Keratinocyte (primary cell): ENCODE results near the gene CACNA1C. TPM values are rescaled to one million over a fixed set of nuclear protein-coding genes. Genes with fewer than 3 reads are reported as not detected.

Experiments used
- DNase-seq: peaks from one replicate; pipeline ENCODE4 v3.0.0-alpha.2; 2011; ENCODE audit warnings: low read depth, missing footprints, low spot score
- FAIRE-seq: peaks from 2 replicates; lab custom pipeline; 2011; peaks lifted over from hg19 to GRCh38; lab: Jason Lieb, UNC
- H2AFZ ChIP-seq: 2 replicates; pipeline ENCODE4 v1.6.0; 2012; ENCODE audit warnings: low read length, control low read depth, inconsistent platforms; ENCODE audit not compliant: control insufficient read depth
- H3K27ac ChIP-seq: 2 replicates; pipeline ENCODE4 v1.5.1; 2011; ENCODE audit warnings: low read length; ENCODE audit not compliant: control insufficient read depth, insufficient read depth
- H3K27me3 ChIP-seq: 3 replicates; pipeline ENCODE4 v1.6.0; 2011; ENCODE audit warnings: low read length; ENCODE audit not compliant: control insufficient read depth, insufficient read depth; ENCODE audit errors: extremely low read depth
- H3K36me3 ChIP-seq, 2 experiments: 2 replicates in 1 of 2; 3 replicates in 1 of 2; pipeline ENCODE4 v1.5.1; 2011; ENCODE audit warnings: low read length in 2 of 2, mild to moderate bottlenecking in 1 of 2; ENCODE audit not compliant: control insufficient read depth in 2 of 2, insufficient read depth in 2 of 2; ENCODE audit errors: extremely low read depth in 1 of 2
- H3K4me1 ChIP-seq: 3 replicates; pipeline ENCODE4 v1.5.1; 2011; ENCODE audit warnings: low read length; ENCODE audit not compliant: control insufficient read depth, insufficient read depth; ENCODE audit errors: extremely low read depth
- H3K4me2 ChIP-seq: 3 replicates; pipeline ENCODE4 v1.6.0; 2011; ENCODE audit warnings: low read depth, low read length; ENCODE audit not compliant: control insufficient read depth, insufficient read depth; ENCODE audit errors: extremely low read depth
- H3K4me3 ChIP-seq, 3 experiments: fragments of 200-600 bp in 1 of 3; sonication (generic) in 1 of 3; 2 replicates in 2 of 3; 3 replicates in 1 of 3; pipeline ENCODE4 v1.5.1; 2011 to 2016; ENCODE audit warnings: low read length in 3 of 3, mild to moderate bottlenecking in 3 of 3, control low read depth in 2 of 3, inconsistent platforms in 1 of 3, low read depth in 1 of 3, mixed read lengths in 1 of 3, mixed run types in 1 of 3, moderate library complexity in 1 of 3; ENCODE audit not compliant: control insufficient read depth in 2 of 3, insufficient read depth in 2 of 3; ENCODE audit errors: extremely low read depth in 1 of 3
- H3K79me2 ChIP-seq: 2 replicates; pipeline ENCODE4 v1.6.0; 2012; ENCODE audit warnings: low read length; ENCODE audit not compliant: control insufficient read depth, insufficient read depth
- H3K9ac ChIP-seq: 3 replicates; pipeline ENCODE4 v1.6.0; 2011; ENCODE audit warnings: low read length; ENCODE audit not compliant: control insufficient read depth, insufficient read depth; ENCODE audit errors: extremely low read depth
- H3K9me1 ChIP-seq: 3 replicates; pipeline ENCODE4 v1.6.0; 2011; ENCODE audit warnings: low read length; ENCODE audit not compliant: control insufficient read depth, insufficient read depth; ENCODE audit errors: extremely low read depth
- H3K9me3 ChIP-seq: 2 replicates; pipeline ENCODE4 v1.5.1; 2012; ENCODE audit warnings: low read depth, low read length; ENCODE audit not compliant: control insufficient read depth
- H4K20me1 ChIP-seq: 3 replicates; pipeline ENCODE4 v1.6.0; 2011; ENCODE audit warnings: low read length; ENCODE audit not compliant: control insufficient read depth, insufficient read depth; ENCODE audit errors: extremely low read depth
- EZH2 ChIP-seq: IDR thresholded peaks from one replicate; pipeline ENCODE4 v1.6.1; 2012; ENCODE audit warnings: inconsistent platforms, mild to moderate bottlenecking, low read length, moderate library complexity
- dilution Hi-C: fragments of 300-500 bp; cut with MboI; formaldehyde crosslinking; loops from one replicate; pipeline ENCODE4 v1.7.0; 2020; ENCODE audit warnings: low sequenced_read_pairs; ENCODE audit not compliant: extremely low pct_ligation_motif_present
- polyA plus RNA-seq, 5 experiments: library from polyadenylated mRNA; depleted of rRNA in 3 of 5; stranded (reverse) in 3 of 5; stranded (forward) in 1 of 5; unstranded in 1 of 5; fragments of >200 nt; gene quantifications; 1 replicate in 1 of 5; 2 replicates in 3 of 5; 3 replicates in 1 of 5; pipeline versions ENCODE4 v1.2.1 to v1.2.3, GENCODE V29; 2011 to 2012; ENCODE audit warnings: missing spikeins in 2 of 5, low read depth in 1 of 5, low replicate concordance in 1 of 5
- TF ChIP-seq, protein P1 (sequence below), 3 experiments: IDR thresholded peaks in 1 of 3; conservative IDR thresholded peaks in 1 of 3; optimal IDR thresholded peaks in 1 of 3; 2 replicates in 2 of 3; 3 replicates in 1 of 3; pipeline versions ENCODE3 to v1.5.1; 2011; ENCODE audit warnings: low read length in 3 of 3, mild to moderate bottlenecking in 3 of 3, moderate library complexity in 2 of 3, control low read depth in 1 of 3, inconsistent platforms in 1 of 3; ENCODE audit not compliant: insufficient read depth in 2 of 3; ENCODE audit errors: extremely low read depth in 1 of 3

CACNA1C gene
- polyA plus RNA-seq, 1 donor (not counting 4 experiments of a cell fraction or from before 2014, with no cell fraction given): not detected

DNA sequence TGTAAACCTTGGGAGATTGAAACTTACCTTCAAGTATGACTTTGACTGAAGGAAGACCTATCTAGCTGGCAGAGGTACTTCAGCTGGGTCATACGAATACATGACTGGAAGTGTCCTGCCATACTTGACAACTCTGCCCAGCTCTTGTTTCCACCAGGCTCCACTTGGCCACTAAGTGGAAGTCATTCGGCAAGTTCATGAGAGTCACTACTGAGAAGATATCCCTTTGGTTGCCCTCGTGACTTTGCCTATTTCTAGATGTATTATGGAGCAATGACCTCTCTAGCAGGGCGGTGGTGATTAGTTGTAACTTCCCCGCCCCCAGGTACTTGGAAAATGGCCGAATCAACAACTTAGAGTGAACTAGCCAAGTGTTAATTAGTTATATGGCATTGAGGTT lies 8.6 kb upstream of the CACNA1C start:
- no peak overlapping the region for H3K4me3 ChIP-seq
- DNase-seq: no peak
- FAIRE-seq: no peak
- no peak overlapping the region for H2AFZ ChIP-seq
- H4K20me1 ChIP-seq: no peaks in the 10 kb centered on the region
- TF ChIP-seq, protein P1, sequence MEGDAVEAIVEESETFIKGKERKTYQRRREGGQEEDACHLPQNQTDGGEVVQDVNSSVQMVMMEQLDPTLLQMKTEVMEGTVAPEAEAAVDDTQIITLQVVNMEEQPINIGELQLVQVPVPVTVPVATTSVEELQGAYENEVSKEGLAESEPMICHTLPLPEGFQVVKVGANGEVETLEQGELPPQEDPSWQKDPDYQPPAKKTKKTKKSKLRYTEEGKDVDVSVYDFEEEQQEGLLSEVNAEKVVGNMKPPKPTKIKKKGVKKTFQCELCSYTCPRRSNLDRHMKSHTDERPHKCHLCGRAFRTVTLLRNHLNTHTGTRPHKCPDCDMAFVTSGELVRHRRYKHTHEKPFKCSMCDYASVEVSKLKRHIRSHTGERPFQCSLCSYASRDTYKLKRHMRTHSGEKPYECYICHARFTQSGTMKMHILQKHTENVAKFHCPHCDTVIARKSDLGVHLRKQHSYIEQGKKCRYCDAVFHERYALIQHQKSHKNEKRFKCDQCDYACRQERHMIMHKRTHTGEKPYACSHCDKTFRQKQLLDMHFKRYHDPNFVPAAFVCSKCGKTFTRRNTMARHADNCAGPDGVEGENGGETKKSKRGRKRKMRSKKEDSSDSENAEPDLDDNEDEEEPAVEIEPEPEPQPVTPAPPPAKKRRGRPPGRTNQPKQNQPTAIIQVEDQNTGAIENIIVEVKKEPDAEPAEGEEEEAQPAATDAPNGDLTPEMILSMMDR (optimal IDR thresholded peaks at IDR 0.05 in 1 of 3, IDR thresholded peaks at IDR 0.05 in 1 of 3, conservative IDR thresholded peaks at IDR 0.05 in 1 of 3; ENCODE audit: extremely low read depth in 1 of 3, insufficient read depth in 2 of 3, low read length in 3 of 3): no peak
- TF ChIP-seq EZH2: no peak
- H3K27ac ChIP-seq: no peak overlapping the region
- peaks cover 9% of the 10 kb centered on the region for H3K27me3 ChIP-seq
- no peaks in the 10 kb centered on the region for H3K79me2 ChIP-seq
- no peaks in the 10 kb centered on the region for H3K9me1 ChIP-seq
- H3K4me1 ChIP-seq: no peaks in the 10 kb centered on the region
- no peaks in the 10 kb centered on the region for H3K36me3 ChIP-seq
- dilution Hi-C loops: loop anchor here (25.0 kb wide), 1 partner anchor 243 kb away; no protein-coding TSS in a partner anchor
- H3K9ac ChIP-seq: no peak overlapping the region
- no peak overlapping the region for H3K4me2 ChIP-seq
- no peaks in the 10 kb centered on the region for H3K9me3 ChIP-seq

- FAIRE-seq: no peak
- H3K27me3 ChIP-seq: peaks cover 25% of the 10 kb centered on the region
- no peak overlapping the region for H3K4me3 ChIP-seq
- no peaks in the 10 kb centered on the region for H3K79me2 ChIP-seq
- no peak for DNase-seq
- TF ChIP-seq, protein P1 (optimal IDR thresholded peaks at IDR 0.05 in 1 of 3, IDR thresholded peaks at IDR 0.05 in 1 of 3, conservative IDR thresholded peaks at IDR 0.05 in 1 of 3; ENCODE audit: extremely low read depth in 1 of 3, insufficient read depth in 2 of 3, low read length in 3 of 3): no peak
- TF ChIP-seq EZH2: no peak
- dilution Hi-C loops: loop anchor here (25.0 kb wide), 1 partner anchor 240 kb away; no protein-coding TSS in a partner anchor
- H3K27ac ChIP-seq: no peak overlapping the region
- no peak overlapping the region for H2AFZ ChIP-seq
- no peak overlapping the region for H3K9ac ChIP-seq
- no peaks in the 10 kb centered on the region for H3K9me1 ChIP-seq
- H3K36me3 ChIP-seq: no peaks in the 10 kb centered on the region
- no peaks in the 10 kb centered on the region for H4K20me1 ChIP-seq
- no peak overlapping the region for H3K4me2 ChIP-seq
- no peaks in the 10 kb centered on the region for H3K9me3 ChIP-seq
- H3K4me1 ChIP-seq: no peaks in the 10 kb centered on the region
These were observed 5.8 kb upstream of the CACNA1C start for GRCh38 chr12:2046957-2047356.
